HG03196 (cell line): ENCODE results near the gene F2RL3.
"Not testable (repeated sequence)": the region's sequence is repeated elsewhere in the genome, so short reads cannot be mapped to it uniquely, and the experiment has no call there.

Experiments used
- ATAC-seq: cut with Tn5 transposase; IDR thresholded peaks from one replicate; pipeline ENCODE4 v1.9.1; 2021; ENCODE audit not compliant: unreplicated experiment

Gene F2RL3

DNA sequence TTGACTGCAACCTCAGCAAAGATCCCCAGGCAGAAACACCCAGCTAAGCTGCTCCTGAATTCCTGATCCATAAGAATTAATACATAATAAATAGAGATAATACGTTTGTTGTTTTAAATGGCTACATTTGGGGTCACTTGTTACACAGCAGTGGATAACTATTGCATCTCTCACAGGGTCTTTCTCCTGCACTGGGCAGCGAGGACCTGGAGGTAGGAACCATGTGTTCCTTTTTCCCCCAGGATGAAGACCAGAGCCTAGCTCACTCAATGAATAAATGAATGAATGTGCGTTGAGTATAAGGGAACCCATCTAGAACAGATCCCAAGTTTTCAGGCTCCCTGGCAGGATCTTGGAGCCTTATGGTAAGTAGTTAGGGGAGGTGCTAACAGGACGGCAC, 30.7 kb downstream of the F2RL3 start:
- ATAC-seq, result no peak

DNA sequence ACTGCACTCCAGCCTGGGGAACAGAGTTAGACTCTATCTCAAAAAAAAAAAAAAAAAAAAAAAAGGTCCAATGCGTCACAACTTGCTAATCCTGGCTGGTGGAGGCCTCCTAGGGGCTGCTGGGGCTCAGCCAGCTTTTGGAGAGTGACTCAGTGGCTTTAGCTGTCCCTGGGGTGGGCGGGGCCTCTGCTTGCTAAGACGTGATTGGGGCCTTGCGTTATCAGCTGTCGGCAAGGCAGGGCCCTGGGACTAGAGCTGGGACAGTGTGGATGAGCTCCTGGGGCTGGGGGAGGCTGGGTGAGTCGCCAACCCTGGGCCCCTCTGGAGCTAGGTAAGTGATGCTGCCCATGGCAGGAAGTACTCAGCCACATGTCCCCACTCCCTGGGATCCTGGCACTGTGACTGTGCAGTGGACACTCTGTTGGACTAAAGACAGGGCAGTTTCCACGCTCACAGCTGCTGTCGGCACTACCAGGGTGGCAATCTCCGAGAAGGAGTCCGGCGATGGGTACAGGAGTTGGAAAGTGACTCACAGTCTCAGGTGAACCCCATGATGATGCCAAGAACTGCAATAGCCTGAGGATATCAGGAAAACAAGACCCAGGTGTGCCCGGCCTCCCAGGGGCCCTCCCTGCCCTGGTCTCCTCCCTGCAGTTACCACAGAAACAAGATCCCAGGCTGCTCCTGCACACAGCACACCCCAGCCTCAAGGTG, 32.2 kb downstream of the F2RL3 start:
- ATAC-seq, result no peak

DNA sequence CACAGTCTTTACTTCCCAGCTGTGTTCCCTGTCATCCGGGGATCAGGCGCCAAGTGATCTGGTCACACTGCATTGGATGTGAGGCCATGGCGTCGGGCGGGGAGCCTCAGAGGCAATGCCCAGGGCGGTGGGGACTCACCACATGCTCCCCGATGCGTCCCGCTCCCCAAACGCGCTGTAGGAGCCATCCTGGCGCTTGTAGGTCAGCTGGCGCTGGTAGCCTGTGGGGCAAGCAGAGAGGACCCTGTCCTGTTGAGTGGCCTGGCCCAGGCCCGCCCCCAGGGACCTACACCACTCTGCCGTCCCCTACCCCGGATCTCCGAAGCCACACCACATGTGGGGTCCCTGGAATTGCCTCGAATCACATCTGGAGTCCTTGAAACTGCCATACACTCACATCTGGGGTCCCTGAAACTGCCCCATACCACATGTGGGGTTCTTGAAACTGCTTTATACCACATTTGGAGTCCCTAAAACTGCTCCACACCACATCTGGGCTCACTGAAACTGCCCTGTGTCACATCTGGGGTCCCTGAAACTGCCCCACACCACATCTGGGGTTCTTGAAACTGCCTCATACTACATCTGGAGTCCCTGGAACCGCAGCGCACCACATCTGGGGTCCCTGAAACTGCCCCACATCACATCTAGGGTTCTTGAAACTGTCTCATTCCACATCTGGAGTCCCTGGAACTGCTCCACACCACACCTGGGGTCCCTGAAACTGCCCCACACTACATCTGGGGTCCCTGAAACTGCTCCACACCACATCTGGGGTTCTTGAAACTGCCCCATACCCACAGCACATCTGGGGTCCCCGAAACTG, 33.2 kb downstream of the F2RL3 start:
- no peak for ATAC-seq

DNA sequence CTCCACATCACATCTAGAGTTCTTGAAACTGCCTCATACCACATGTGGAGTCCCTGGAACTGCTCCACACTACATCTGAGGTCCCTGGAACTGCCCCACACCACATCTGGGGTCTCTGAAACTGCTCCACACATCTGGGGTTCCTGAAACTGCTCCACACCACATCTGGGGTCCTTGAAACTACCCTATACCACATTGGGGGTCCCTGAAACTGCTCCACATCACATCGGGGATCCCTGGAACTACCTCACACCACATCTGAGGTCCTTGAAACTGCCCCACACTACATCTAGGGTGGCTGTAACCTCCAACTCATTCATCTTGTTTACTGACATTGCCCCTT, 33.8 kb downstream of the F2RL3 start:
- ATAC-seq, result no peak

DNA sequence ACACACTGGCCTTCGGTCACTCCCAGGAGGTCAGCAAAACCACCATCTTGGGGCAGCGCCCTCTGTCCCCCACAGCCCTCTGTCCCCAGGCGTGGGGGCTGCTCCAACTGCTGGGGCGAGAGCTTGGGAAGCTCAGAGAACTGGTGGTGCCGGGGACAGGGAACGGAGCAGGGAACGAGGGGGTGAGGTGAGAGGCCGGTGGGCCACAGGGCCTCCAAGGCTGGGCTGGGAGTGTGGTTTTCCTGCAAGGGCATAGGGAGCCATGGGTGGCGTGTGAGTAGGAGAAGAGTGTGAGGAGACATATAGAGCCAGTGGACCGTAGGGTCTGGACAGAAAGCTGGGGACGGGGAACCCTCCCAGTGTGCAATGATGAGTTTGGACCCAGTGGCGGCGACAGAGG, 34.1 kb downstream of the F2RL3 start:
- ATAC-seq, result no peak

DNA sequence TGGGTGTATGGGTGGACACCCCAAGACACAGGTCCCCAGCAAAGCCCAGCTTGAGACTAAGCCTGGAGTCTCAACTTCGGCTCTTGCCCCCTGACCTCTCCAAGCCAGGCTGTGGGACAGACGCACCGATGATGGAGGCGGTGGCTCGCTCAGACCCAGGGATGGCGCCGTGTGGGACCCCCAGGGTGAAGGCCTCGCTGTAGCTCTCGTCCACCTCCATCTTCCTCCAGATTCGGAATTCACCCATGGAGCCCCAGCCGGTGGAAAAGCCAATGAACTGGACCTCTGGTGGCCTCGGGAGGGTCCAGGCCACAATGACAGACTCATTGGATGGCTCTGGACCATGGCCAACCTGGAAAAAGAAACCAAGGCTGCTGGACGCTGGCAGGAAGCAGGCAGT, 39.1 kb downstream of the F2RL3 start:
- ATAC-seq, result no peak

DNA sequence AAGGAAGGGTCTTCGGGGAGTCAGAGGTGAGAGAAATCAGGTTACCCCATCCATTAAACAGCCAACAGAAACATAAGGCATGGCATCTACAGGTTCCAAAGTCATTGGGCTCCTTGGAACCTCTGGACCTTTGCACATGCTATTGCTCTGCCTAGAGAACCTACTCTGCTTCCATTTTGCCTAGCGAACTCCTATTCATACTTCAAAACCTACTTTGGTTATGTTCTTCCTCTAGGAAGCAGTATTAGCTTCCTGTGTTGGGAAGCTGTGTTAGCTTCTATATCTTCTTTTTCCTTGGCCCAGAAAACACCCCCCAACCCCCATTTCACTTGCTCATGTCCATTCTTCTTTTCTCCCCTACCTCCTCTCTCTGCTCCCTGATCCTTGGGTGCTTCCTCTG, 39.6 kb downstream of the F2RL3 start:
- ATAC-seq, result no peak

DNA sequence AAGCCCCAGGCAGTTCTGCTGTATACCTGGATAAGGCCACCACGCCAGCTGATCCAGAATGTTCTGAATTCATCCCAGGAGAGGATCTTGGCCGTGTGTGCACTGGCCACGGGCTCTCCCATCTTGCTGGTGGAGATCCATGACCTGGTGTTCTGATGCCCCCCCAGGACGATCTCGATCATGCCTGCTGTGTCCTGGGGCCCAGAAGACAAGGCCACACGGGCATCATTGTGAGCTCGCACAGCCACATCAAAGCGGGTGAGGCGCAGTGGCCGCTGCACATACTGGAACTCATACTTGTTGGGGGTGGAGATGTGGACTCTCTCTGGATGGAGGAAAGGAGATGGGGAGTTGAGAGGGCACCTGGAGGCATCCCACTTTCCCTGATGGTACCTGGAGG, 40.1 kb downstream of the F2RL3 start:
- ATAC-seq, result no peak

DNA sequence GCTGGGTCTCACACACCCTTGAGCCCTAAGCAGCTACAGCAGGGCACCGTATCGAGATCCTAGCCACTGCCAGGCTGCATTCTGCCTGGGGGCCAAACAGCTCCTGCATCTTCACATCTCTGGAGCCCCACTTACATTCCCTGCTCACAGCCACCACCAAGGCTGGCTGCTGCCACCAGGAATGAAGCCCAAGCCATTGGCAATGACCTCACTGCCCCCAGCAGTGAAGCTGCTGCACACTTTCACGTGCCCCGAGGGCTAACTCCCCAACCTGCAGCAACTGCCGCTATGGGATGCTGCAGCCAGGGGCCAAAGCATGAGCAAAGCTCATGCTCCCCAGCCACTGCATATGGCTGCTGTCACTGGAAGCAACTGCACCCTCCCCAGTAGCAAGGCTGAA, 42.0 kb downstream of the F2RL3 start:
- no peak for ATAC-seq

DNA sequence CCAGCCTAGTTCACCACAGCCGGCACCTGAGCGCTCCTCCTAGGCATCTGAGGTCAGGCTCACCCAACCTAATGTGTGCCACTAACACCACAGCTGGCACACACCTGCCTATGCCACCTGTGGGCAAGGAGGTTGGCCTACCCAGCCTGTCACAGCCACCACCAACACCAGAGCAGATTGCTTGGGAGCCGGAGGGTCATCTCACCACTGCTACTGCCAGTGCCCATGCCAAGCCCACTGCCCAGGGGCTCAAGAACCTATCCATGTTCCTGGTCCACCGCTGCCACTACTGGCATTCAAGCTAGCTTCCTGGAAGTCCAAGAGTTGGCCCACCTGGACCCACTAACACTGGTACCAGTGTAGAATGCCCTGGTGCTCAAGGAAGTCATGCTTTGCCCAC, 42.5 kb downstream of the F2RL3 start:
- ATAC-seq, result no peak

DNA sequence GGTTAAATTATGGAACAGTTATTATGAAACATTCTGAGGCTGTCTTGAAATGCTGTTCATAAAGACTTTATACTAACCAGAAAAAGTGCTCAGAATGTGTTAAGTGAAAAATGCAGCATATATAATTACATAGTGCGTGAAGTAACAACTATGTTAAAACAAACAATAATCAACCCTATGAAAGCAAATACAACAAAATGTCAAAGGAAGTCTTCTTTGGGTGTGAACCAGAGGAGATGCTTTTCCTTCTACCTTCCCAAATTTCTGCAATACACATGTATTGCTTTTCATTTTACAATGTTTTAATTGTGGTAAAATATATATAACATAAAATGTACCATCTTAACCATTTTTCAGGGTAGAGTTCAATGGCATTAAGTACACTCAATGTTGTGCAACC, 45.7 kb downstream of the F2RL3 start:
- ATAC-seq, result no peak

DNA sequence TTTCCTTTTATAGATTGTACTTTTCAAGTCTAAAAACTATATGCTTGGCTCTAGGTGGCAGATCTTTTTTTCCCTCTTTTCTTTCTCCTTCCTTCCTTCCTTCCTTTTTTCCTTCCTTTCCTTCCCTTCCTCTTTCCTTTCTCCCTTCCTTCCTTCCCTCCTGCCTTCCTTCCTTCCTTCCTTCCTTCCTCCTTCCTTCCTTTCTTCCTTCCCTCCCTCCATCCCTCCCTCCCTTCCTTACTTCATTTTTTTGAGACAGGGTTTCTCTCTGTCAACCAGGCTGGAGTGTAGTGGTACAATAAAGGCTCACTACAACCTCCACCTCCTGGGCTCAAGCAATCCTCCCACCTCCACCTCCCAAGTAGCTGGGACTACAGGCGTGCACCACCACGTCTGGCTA, 48.1 kb downstream of the F2RL3 start:
- no peak for ATAC-seq

DNA sequence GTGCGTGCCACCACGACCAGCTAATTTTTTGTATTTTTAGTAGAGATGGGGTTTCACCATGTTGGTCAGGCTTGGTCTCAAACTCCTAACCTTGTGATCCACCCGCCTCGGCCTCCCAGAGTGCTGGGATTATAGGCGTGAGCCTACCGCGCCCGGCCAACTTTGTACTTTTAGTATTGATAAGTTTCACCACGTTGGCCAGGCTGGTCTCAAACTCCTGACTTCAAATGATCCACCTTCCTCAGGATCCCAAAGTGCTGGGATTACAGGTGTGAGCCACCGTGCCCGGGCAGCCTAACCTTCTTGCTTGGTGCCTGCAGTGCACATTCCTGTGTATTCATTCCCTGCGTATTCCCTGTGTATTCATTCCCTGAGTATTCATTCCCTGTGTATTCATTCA, 49.0 kb downstream of the F2RL3 start:
- ATAC-seq, result not testable (repeated sequence)

DNA sequence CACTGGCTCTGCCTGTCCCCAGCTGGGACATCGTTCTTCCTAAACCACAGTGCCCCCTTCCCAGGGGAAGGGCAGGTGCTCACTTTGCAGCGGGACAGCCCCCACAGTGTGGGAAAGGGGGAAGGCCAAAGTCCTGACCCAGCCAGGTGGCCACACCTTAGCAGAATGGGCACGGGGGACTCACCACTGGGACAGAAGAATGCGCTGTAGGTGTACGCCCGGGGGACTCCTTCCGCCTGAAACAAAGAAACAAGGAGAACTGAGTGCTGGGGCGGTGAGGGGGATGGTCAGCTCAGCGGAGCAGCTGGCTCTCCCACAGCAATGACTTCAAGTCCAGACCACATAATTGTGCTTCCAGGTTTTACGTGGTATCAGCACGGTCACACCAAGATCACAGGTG, 49.4 kb downstream of the F2RL3 start:
- no peak for ATAC-seq

DNA sequence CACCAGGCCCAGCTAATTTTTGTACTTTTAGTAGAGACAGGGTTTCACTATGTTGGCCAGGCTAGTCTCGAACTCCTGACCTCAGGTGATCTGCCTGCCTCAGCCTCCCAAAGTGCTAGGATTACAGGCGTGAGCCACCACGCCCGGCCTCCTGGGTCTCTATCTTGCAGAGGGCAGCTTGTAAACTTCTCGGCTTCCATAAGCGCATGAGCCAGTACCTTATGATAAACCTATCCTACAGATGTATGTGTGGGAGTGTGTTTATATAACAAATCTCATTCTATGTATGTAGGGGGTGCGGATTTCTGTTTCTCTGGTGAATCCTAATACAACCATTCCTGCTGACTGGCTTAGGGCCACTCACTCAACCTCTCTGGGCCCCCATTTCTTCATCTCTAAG, 51.3 kb downstream of the F2RL3 start:
- ATAC-seq, result not testable (repeated sequence)

DNA sequence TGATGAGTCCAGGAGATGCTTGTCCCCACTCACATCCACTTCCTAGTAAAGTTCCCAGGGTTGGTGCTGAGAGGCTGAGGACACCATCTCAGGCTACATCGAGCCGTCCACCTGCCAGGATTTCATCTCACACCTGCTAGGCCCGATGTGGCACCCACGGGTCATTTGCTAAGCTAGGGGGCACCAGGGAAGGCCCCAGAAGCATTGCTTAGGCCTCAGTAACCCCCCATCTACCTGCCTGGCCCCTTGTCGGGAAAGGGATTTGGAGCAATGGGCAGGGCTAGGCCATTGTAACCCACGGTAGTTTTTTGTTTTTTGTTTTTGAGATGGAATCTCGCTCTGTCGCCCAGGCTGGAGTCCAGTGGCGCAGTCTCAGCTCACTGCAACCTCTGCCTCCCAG, 51.8 kb downstream of the F2RL3 start:
- ATAC-seq, result no peak
